ENCODE data around the gene PLET1. TPM values are rescaled to one million over a fixed set of nuclear protein-coding genes. Genes with fewer than 3 reads are reported as not detected.

Gene PLET1
- total RNA-seq, 1 donor from 2014 or later = not detected

- Mint-ChIP-seq H3K4me3 (ENCODE audit: unreplicated experiment) (no peak overlapping the region), H3K4me1 (ENCODE audit: low read depth, unreplicated experiment) (no peaks in the 10 kb centered on the region), H3K9me3 (ENCODE audit: unreplicated experiment) (no peaks in the 10 kb centered on the region), H3K27ac (ENCODE audit: unreplicated experiment) (no peak overlapping the region), H3K27me3 (ENCODE audit: unreplicated experiment) (peaks cover 1% of the 10 kb centered on the region), H3K36me3 (ENCODE audit: unreplicated experiment) (no peaks in the 10 kb centered on the region)
- TF ChIP-seq CTCF (IDR thresholded peaks at IDR 0.05; ENCODE audit: partially characterized antibody, unreplicated experiment) = no peak
- DNase-seq = no peak
Measured at GRCh38 chr11:112304914-112305313, 44.3 kb upstream of the PLET1 start.

GRCh38 chr11:112303616-112304015 is 43.0 kb upstream of the PLET1 start:
- no peak for DNase-seq
- Mint-ChIP-seq H3K9me3 (ENCODE audit: unreplicated experiment) (no peaks in the 10 kb centered on the region), H3K4me1 (ENCODE audit: low read depth, unreplicated experiment) (no peaks in the 10 kb centered on the region), H3K36me3 (ENCODE audit: unreplicated experiment) (no peaks in the 10 kb centered on the region), H3K4me3 (ENCODE audit: unreplicated experiment) (no peak overlapping the region), H3K27ac (ENCODE audit: unreplicated experiment) (no peak overlapping the region), H3K27me3 (ENCODE audit: unreplicated experiment) (peaks cover 1% of the 10 kb centered on the region)
- no peak for TF ChIP-seq CTCF (IDR thresholded peaks at IDR 0.05; ENCODE audit: partially characterized antibody, unreplicated experiment)

DNA sequence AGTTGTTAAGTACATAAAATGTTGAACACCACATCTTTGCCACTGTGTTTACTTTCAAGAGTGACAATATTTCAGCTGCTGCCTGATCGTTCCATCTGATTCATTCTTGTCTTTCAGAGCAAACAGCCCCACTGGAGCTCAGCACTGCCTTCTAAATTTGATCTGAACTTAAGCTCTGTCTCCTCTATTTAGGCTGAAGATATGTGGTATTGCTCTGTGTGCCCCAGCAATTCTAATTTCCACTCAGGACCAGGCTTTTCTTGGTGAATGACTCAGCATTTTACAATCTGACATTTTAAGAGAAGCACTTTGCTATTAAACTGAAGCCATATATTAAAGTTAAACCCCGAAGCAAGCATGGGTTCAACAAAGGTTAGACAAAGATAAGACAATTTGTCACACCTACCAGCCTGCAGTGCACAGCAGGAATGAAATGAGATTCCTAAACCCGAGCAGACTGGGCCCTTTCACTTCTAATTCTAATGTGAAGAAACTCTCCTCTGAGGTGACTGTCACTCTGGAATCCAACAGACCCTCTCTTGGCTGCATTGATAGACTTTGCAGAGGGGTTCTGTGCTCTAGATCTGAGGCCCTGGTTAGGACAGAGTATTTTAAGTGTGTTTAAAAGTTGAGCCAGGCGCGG is 41.7 kb upstream of the PLET1 start:
- DNase-seq = no peak
- Mint-ChIP-seq H3K27ac (ENCODE audit: unreplicated experiment) (no peak overlapping the region), H3K36me3 (ENCODE audit: unreplicated experiment) (no peaks in the 10 kb centered on the region), H3K9me3 (ENCODE audit: unreplicated experiment) (peaks cover 2% of the 10 kb centered on the region), H3K4me1 (ENCODE audit: low read depth, unreplicated experiment) (no peaks in the 10 kb centered on the region), H3K4me3 (ENCODE audit: unreplicated experiment) (no peak overlapping the region), H3K27me3 (ENCODE audit: unreplicated experiment) (peaks cover 2% of the 10 kb centered on the region)
- TF ChIP-seq CTCF (IDR thresholded peaks at IDR 0.05; ENCODE audit: partially characterized antibody, unreplicated experiment) = no peak

GRCh38 chr11:112300094-112300786 is 39.6 kb upstream of the PLET1 start:
- Mint-ChIP-seq H3K27ac (ENCODE audit: unreplicated experiment) (no peak overlapping the region), H3K9me3 (ENCODE audit: unreplicated experiment) (peaks cover 2% of the 10 kb centered on the region), H3K4me1 (ENCODE audit: low read depth, unreplicated experiment) (no peaks in the 10 kb centered on the region), H3K36me3 (ENCODE audit: unreplicated experiment) (peaks cover 5% of the 10 kb centered on the region), H3K4me3 (ENCODE audit: unreplicated experiment) (no peak overlapping the region), H3K27me3 (ENCODE audit: unreplicated experiment) (peaks cover 7% of the 10 kb centered on the region)
- no peak for TF ChIP-seq CTCF (IDR thresholded peaks at IDR 0.05; ENCODE audit: partially characterized antibody, unreplicated experiment)
- no peak for DNase-seq

DNA sequence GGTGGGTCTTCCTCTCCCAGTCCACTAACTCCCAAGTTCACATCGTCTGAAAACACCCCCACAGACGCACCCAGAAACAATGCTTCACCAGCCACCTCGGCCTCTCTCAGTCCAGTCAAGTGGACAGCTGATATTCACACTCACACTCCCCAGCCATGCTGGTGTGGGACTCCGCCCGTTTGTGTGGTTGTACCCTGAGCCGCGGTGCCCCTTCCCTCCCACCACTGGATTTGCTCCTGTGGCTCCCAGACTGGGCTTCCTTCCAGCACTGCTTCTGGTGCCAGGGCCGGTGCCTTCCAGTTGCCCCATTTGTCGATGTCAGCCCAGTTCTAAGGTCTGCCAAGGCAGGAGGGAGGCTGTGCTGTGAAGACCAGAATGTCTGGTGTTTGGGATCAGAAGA is 37.9 kb upstream of the PLET1 start:
- H3K4me3 Mint-ChIP-seq (ENCODE audit: unreplicated experiment) = no peak overlapping the region
- no peak for TF ChIP-seq CTCF (IDR thresholded peaks at IDR 0.05; ENCODE audit: partially characterized antibody, unreplicated experiment)
- peaks cover 7% of the 10 kb centered on the region for H3K27me3 Mint-ChIP-seq (ENCODE audit: unreplicated experiment)
- H3K9me3 Mint-ChIP-seq (ENCODE audit: unreplicated experiment) = peaks cover 2% of the 10 kb centered on the region
- peaks cover 5% of the 10 kb centered on the region for H3K36me3 Mint-ChIP-seq (ENCODE audit: unreplicated experiment)
- DNase-seq = no peak
- no peak overlapping the region for H3K27ac Mint-ChIP-seq (ENCODE audit: unreplicated experiment)
- H3K4me1 Mint-ChIP-seq (ENCODE audit: low read depth, unreplicated experiment) = no peaks in the 10 kb centered on the region

Data from glutamatergic neuron (in vitro differentiated cells).